Measurements from ENCODE around the gene C22orf39. TPM values are rescaled to one million over a fixed set of nuclear protein-coding genes. Genes with fewer than 3 reads are reported as not detected.

The C22orf39 gene
- total RNA-seq, 1 experiment from 2014 or later: 28.4 TPM

DNA sequence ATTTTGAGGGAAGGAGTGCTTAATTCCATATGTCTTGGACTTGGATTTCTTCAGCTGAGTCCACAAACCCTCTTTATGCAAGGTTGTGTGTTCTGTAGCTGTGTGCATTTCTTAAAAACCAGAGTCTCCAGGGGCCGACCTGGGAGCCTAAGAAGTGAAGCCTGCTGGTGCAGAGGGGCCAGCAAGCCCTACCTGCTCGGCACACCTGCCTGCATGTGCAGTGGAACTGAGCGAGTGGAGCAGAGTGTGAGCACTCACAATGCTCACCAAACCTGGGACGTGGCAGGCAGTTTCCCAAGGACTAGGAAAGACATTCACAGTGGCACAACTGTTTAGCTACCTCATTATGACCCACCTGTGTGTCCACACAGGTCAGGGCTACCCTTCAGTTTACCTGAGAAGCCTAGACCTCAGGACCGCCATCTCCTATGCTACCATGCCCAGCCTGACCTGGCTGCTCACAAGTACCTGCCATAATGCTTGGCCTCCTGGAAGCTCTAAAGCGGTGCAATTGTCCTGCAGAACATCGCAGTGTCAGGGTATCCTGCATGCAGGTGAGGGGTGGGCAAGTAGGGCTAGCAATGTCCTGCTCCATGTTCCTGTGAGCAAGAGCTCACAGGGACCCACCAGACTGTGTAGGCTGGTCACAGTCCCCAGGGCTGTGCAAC is 3.8 kb downstream of the C22orf39 start:
- intact Hi-C loops (cut with micrococcal nuclease; ENCODE audit: unreplicated experiment): no loop called here
- no peaks in the 10 kb centered on the region for H3K9me3 ChIP-seq (ENCODE audit: low read depth, low read length, poor library complexity, severe bottlenecking)
- H3K36me3 ChIP-seq (ENCODE audit: insufficient read depth, low read length, poor library complexity, severe bottlenecking): peaks cover 22% of the 10 kb centered on the region
- H3K4me3 ChIP-seq (ENCODE audit: low read depth, low read length, poor library complexity, severe bottlenecking): no peak overlapping the region
- ChIA-PET POLR2A (ENCODE audit: low non-redundant PET) (no interaction called here), CTCF (no interaction called here)
- no peak for TF ChIP-seq EZH2 (IDR thresholded peaks at IDR 0.05; ENCODE audit: borderline replicate concordance, low read depth, low read length, poor library complexity, severe bottlenecking)
- TF ChIP-seq, protein P1, sequence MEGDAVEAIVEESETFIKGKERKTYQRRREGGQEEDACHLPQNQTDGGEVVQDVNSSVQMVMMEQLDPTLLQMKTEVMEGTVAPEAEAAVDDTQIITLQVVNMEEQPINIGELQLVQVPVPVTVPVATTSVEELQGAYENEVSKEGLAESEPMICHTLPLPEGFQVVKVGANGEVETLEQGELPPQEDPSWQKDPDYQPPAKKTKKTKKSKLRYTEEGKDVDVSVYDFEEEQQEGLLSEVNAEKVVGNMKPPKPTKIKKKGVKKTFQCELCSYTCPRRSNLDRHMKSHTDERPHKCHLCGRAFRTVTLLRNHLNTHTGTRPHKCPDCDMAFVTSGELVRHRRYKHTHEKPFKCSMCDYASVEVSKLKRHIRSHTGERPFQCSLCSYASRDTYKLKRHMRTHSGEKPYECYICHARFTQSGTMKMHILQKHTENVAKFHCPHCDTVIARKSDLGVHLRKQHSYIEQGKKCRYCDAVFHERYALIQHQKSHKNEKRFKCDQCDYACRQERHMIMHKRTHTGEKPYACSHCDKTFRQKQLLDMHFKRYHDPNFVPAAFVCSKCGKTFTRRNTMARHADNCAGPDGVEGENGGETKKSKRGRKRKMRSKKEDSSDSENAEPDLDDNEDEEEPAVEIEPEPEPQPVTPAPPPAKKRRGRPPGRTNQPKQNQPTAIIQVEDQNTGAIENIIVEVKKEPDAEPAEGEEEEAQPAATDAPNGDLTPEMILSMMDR (conservative IDR thresholded peaks at IDR 0.05; ENCODE audit: low read depth, low read length): no peak
- H3K4me1 ChIP-seq (ENCODE audit: insufficient read depth, low read length, poor library complexity, severe bottlenecking): peaks cover 6% of the 10 kb centered on the region
- DNase-seq (ENCODE audit: low spot score): no peak
- no peak overlapping the region for H3K27ac ChIP-seq (ENCODE audit: low read depth, low read length, poor library complexity, severe bottlenecking)
- H3K27me3 ChIP-seq (replicated peaks; ENCODE audit: insufficient read depth, low read depth, low read length, poor library complexity): no peaks in the 10 kb centered on the region
- BruUV-seq (replicated peaks): no TSS peak

DNA sequence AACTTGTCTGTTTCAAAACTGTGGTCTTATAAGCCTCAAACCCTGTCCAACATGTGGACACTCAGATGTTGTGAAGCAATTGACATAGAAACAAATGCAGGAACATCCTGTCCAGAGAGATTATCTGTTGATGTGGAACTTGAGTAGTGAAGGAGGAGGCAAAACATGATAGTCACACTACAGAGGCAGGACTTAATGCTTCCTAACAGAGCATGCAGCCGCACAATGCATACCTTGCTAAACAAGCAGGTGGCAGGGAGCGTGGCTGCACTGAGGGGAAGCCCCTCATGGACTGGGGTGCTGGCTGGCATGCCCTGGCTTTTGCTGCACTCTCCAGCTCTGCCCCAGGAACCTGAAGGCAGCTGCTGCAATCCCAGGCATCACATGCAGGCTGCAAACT is 5.3 kb downstream of the C22orf39 start:
- DNase-seq (ENCODE audit: low spot score): no peak
- Histone ChIP-seq H3K4me3 (ENCODE audit: low read depth, low read length, poor library complexity, severe bottlenecking) (no peak overlapping the region), H3K9me3 (ENCODE audit: low read depth, low read length, poor library complexity, severe bottlenecking) (no peaks in the 10 kb centered on the region), H3K4me1 (ENCODE audit: insufficient read depth, low read length, poor library complexity, severe bottlenecking) (no peaks in the 10 kb centered on the region), H3K27me3 (replicated peaks; ENCODE audit: insufficient read depth, low read depth, low read length, poor library complexity) (no peaks in the 10 kb centered on the region), H3K27ac (ENCODE audit: low read depth, low read length, poor library complexity, severe bottlenecking) (no peak overlapping the region), H3K36me3 (ENCODE audit: insufficient read depth, low read length, poor library complexity, severe bottlenecking) (peaks cover 22% of the 10 kb centered on the region)
- ChIA-PET CTCF (no interaction called here), POLR2A (ENCODE audit: low non-redundant PET) (no interaction called here)
- BruUV-seq (replicated peaks): no TSS peak
- intact Hi-C loops (cut with micrococcal nuclease; ENCODE audit: unreplicated experiment): no loop called here
- TF ChIP-seq EZH2 (IDR thresholded peaks at IDR 0.05; ENCODE audit: borderline replicate concordance, low read depth, low read length, poor library complexity, severe bottlenecking): no peak
- TF ChIP-seq, protein P1 (conservative IDR thresholded peaks at IDR 0.05; ENCODE audit: low read depth, low read length): no peak

DNA sequence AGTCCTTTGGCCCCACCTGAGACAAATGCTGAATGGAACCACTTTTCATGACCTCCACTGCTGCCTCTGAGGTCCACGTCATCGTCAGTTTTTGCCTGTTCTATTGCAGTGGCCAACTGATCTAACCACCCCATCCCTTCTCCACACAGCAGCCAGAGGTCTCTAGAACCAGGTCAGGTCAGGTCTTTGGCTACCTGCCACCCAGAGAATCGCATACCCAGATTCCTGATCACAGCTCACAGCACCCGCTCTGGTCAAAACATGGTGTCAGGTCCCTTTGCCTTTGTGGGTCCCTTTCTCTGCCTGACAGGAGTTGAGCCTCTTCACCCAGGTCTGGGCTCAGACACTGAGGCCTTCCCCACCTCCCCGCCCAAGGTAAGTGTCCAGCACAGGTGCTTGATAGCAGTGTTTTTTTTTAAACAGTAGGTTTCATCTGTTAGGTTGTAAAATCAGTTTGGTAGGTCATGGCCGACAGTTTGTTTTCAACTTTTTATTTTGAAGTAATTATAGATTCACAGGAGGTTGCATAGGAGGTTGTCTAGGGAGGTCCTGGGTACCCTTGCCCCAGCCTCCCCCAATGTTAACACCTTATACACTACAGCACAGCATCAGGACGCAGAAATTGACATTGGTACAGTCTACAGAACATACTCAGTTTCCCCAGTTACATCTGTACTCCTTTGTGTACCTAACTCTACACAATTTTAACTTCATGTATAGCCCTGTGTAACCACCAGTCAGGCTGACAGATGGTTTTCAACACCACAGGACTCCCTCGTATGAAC is 6.9 kb downstream of the C22orf39 start:
- TF ChIP-seq, protein P1 (conservative IDR thresholded peaks at IDR 0.05; ENCODE audit: low read depth, low read length): no peak
- TF ChIP-seq EZH2 (IDR thresholded peaks at IDR 0.05; ENCODE audit: borderline replicate concordance, low read depth, low read length, poor library complexity, severe bottlenecking): no peak
- no peaks in the 10 kb centered on the region for H3K27me3 ChIP-seq (replicated peaks; ENCODE audit: insufficient read depth, low read depth, low read length, poor library complexity)
- no peak overlapping the region for H3K4me3 ChIP-seq (ENCODE audit: low read depth, low read length, poor library complexity, severe bottlenecking)
- no peaks in the 10 kb centered on the region for H3K4me1 ChIP-seq (ENCODE audit: insufficient read depth, low read length, poor library complexity, severe bottlenecking)
- ChIA-PET CTCF (no interaction called here), POLR2A (ENCODE audit: low non-redundant PET) (no interaction called here)
- DNase-seq (ENCODE audit: low spot score): no peak
- H3K9me3 ChIP-seq (ENCODE audit: low read depth, low read length, poor library complexity, severe bottlenecking): no peaks in the 10 kb centered on the region
- intact Hi-C loops (cut with micrococcal nuclease; ENCODE audit: unreplicated experiment): no loop called here
- H3K36me3 ChIP-seq (ENCODE audit: insufficient read depth, low read length, poor library complexity, severe bottlenecking): peaks cover 24% of the 10 kb centered on the region
- BruUV-seq (replicated peaks): no TSS peak
- no peak overlapping the region for H3K27ac ChIP-seq (ENCODE audit: low read depth, low read length, poor library complexity, severe bottlenecking)

Data from A673 (cell line).